GM19043 (cell line): ENCODE results near the gene TNS3.

ENCODE experiments used
- ATAC-seq: cut with Tn5 transposase; IDR thresholded peaks from one replicate; pipeline ENCODE4 v1.9.1; 2021; ENCODE audit warnings: low read depth; ENCODE audit not compliant: unreplicated experiment

TNS3 gene

GRCh38 chr7:47568547-47568946 is 13.4 kb downstream of the TNS3 start:
- ATAC-seq = no peak

GRCh38 chr7:47568056-47568455 is 13.9 kb downstream of the TNS3 start:
- ATAC-seq = no peak

GRCh38 chr7:47565640-47566250 is 16.2 kb downstream of the TNS3 start:
- no peak for ATAC-seq

GRCh38 chr7:47563521-47563920 is 18.4 kb downstream of the TNS3 start:
- no peak for ATAC-seq

GRCh38 chr7:47561715-47562446 is 20.0 kb downstream of the TNS3 start:
- ATAC-seq = no peak

- no peak for ATAC-seq
Measured at GRCh38 chr7:47559306-47560220, 22.3 kb downstream of the TNS3 start.

- no peak for ATAC-seq
Measured at GRCh38 chr7:47557694-47558670, 23.9 kb downstream of the TNS3 start.

- ATAC-seq = no peak
Measured at GRCh38 chr7:47557317-47557693, 24.6 kb downstream of the TNS3 start.

GRCh38 chr7:47556511-47557180 is 25.3 kb downstream of the TNS3 start:
- ATAC-seq = no peak

GRCh38 chr7:47553309-47553708 is 28.6 kb downstream of the TNS3 start:
- ATAC-seq = no peak

- ATAC-seq = peak; percentile 100
Measured at GRCh38 chr7:47552621-47553020, 29.3 kb downstream of the TNS3 start.

- no peak for ATAC-seq
Measured at GRCh38 chr7:47551668-47552440, 30.1 kb downstream of the TNS3 start.

GRCh38 chr7:47550788-47551470 is 31.0 kb downstream of the TNS3 start:
- ATAC-seq = no peak

- ATAC-seq = no peak
Measured at GRCh38 chr7:47549916-47550315, 32.0 kb downstream of the TNS3 start.

- ATAC-seq = no peak
Measured at GRCh38 chr7:47549397-47549796, 32.5 kb downstream of the TNS3 start.

- no peak for ATAC-seq
Measured at GRCh38 chr7:47548546-47548945, 33.4 kb downstream of the TNS3 start.

GRCh38 chr7:47546733-47547494 is 35.0 kb downstream of the TNS3 start:
- no peak for ATAC-seq

- ATAC-seq = no peak
Measured at GRCh38 chr7:47546171-47546570, 35.7 kb downstream of the TNS3 start.
